ENCODE measurements around the gene XPNPEP1.

DNA sequence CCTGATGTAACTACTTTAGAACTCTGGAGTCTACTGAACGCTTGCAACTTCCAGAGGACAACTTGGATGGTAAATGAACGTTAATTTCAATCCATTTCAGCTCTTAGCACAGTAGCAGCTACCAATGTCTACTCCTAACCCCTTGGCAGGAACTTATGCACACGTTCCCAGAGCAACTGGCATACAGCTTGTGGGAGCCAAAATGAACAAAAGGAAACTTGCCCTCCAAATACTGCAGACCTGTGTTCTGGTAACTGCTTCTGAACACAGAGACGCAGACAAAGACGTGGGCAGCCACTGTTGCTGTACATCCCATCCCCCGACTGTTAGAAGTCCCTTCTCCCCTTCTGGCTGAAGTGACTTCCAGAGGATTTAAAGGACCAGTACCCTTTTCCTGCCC lies 61.3 kb downstream of the XPNPEP1 start:
- TF ChIP-seq, protein P1, sequence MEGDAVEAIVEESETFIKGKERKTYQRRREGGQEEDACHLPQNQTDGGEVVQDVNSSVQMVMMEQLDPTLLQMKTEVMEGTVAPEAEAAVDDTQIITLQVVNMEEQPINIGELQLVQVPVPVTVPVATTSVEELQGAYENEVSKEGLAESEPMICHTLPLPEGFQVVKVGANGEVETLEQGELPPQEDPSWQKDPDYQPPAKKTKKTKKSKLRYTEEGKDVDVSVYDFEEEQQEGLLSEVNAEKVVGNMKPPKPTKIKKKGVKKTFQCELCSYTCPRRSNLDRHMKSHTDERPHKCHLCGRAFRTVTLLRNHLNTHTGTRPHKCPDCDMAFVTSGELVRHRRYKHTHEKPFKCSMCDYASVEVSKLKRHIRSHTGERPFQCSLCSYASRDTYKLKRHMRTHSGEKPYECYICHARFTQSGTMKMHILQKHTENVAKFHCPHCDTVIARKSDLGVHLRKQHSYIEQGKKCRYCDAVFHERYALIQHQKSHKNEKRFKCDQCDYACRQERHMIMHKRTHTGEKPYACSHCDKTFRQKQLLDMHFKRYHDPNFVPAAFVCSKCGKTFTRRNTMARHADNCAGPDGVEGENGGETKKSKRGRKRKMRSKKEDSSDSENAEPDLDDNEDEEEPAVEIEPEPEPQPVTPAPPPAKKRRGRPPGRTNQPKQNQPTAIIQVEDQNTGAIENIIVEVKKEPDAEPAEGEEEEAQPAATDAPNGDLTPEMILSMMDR (IDR thresholded peaks at IDR 0.05): no peak
- TF ChIP-seq EP300 (IDR thresholded peaks at IDR 0.05; ENCODE audit: low read depth) (no peak), POLR2A (IDR thresholded peaks at IDR 0.05) (no peak)

All from transverse colon (tissue), 3 donors.